Fibroblast of skin of abdomen (primary cell): ENCODE measurements around the gene SOCS3. TPM values are rescaled to one million over a fixed set of nuclear protein-coding genes. Genes with fewer than 3 reads are reported as not detected.
A peak's percentile ranks its signal among the peaks of the same experiment; 100 is the strongest.

Experiments used
- DNase-seq: peaks from one replicate; pipeline ENCODE4 v3.0.0-alpha.2; 2013
- polyA plus RNA-seq, 2 experiments: library from polyadenylated mRNA; unstranded; fragments of 120-200 nt; gene quantifications; one replicate each; pipeline ENCODE4 v1.2.1, GENCODE V29; 2013; ENCODE audit not compliant: insufficient read length in 2 of 2

Gene SOCS3
- 28.3 TPM for polyA plus RNA-seq (2013, experiment 1 of 2; ENCODE audit: insufficient read length)
- polyA plus RNA-seq (2013, experiment 2 of 2; ENCODE audit: insufficient read length), result 28.5 TPM

GRCh38 chr17:78359997-78360370, at the start of gene SOCS3:
TSS of gene SOCS3 (minus strand) at chr17:78360077. CDS start at chr17:78359095, 982 bp downstream.
- DNase-seq, result peak; percentile 98

- DNase-seq, result no peak
Measured at GRCh38 chr17:78409191-78409928, 49.5 kb upstream of the SOCS3 start.

GRCh38 chr17:78408476-78409050, 48.7 kb upstream of the SOCS3 start:
- DNase-seq, result no peak

- DNase-seq, result no peak
Measured at GRCh38 chr17:78407387-78408000, 47.6 kb upstream of the SOCS3 start.

- no peak for DNase-seq
Measured at GRCh38 chr17:78406920-78407319, 47.0 kb upstream of the SOCS3 start.

- DNase-seq, result no peak
Measured at GRCh38 chr17:78406396-78406795, 46.5 kb upstream of the SOCS3 start.

- no peak for DNase-seq
Measured at GRCh38 chr17:78403822-78404221, 43.9 kb upstream of the SOCS3 start.

- no peak for DNase-seq
Measured at GRCh38 chr17:78401891-78402290, 42.0 kb upstream of the SOCS3 start.

- DNase-seq, result peak; percentile 47
Measured at GRCh38 chr17:78401246-78401645, 41.4 kb upstream of the SOCS3 start.

- DNase-seq, result no peak
Measured at GRCh38 chr17:78400581-78401240, 40.8 kb upstream of the SOCS3 start.

- DNase-seq, result no peak
Measured at GRCh38 chr17:78399693-78400144, 39.8 kb upstream of the SOCS3 start.

GRCh38 chr17:78399028-78399692, 39.3 kb upstream of the SOCS3 start:
- no peak for DNase-seq

GRCh38 chr17:78398390-78398789, 38.5 kb upstream of the SOCS3 start:
- DNase-seq, result no peak

- peak; percentile 43 for DNase-seq
Measured at GRCh38 chr17:78397681-78398101, 37.8 kb upstream of the SOCS3 start.

GRCh38 chr17:78396441-78397337, 36.8 kb upstream of the SOCS3 start:
- no peak for DNase-seq

- DNase-seq, result no peak
Measured at GRCh38 chr17:78395155-78395554, 35.3 kb upstream of the SOCS3 start.

- no peak for DNase-seq
Measured at GRCh38 chr17:78394209-78394608, 34.3 kb upstream of the SOCS3 start.

- no peak for DNase-seq
Measured at GRCh38 chr17:78393575-78393974, 33.7 kb upstream of the SOCS3 start.

- DNase-seq, result no peak
Measured at GRCh38 chr17:78392295-78392694, 32.4 kb upstream of the SOCS3 start.

GRCh38 chr17:78391843-78392242, 32.0 kb upstream of the SOCS3 start:
- peak; percentile 52 for DNase-seq

- no peak for DNase-seq
Measured at GRCh38 chr17:78391051-78391431, 31.2 kb upstream of the SOCS3 start.
